RWPE2 (cell line): Measurements from ENCODE around the gene ME3.

Experiments
- ATAC-seq: fragments of 200-7000 bp; cut with Tn5 transposase; 3 replicates; pipeline ENCODE4 v1.9.1; 2021; ENCODE audit warnings: low read depth
- DNase-seq: peaks from one replicate; pipeline ENCODE4 v3.0.0-alpha.2; 2020; ENCODE audit warnings: low spot score
- H3K27ac ChIP-seq: fragments of 450-650 bp; 2 replicates; pipeline ENCODE4 v1.5.1; 2017; ENCODE audit warnings: mild to moderate bottlenecking; ENCODE audit not compliant: poor library complexity, severe bottlenecking
- H3K27me3 ChIP-seq: fragments of 250-450 bp; sonication (Bioruptor Pico); 2 replicates; pipeline ENCODE4 v1.5.1; 2021; ENCODE audit warnings: mild to moderate bottlenecking, moderate library complexity; ENCODE audit not compliant: insufficient read depth, poor library complexity, severe bottlenecking
- H3K36me3 ChIP-seq: fragments of 250-450 bp; sonication (Bioruptor Pico); 2 replicates; pipeline ENCODE4 v1.5.1; 2020; ENCODE audit warnings: low read depth, mild to moderate bottlenecking, moderate library complexity
- H3K4me1 ChIP-seq: fragments of 250-450 bp; sonication (Bioruptor Pico); 2 replicates; pipeline ENCODE4 v1.5.1; 2021; ENCODE audit warnings: mild to moderate bottlenecking, moderate library complexity; ENCODE audit not compliant: insufficient read depth, poor library complexity, severe bottlenecking
- H3K4me3 ChIP-seq: fragments of 250-450 bp; sonication (Bioruptor Pico); 2 replicates; pipeline ENCODE4 v1.5.1; 2021; ENCODE audit warnings: mild to moderate bottlenecking, moderate library complexity; ENCODE audit not compliant: severe bottlenecking
- H3K9me3 ChIP-seq: fragments of 250-450 bp; sonication (Bioruptor Pico); 2 replicates; pipeline ENCODE4 v1.5.1; 2021; ENCODE audit warnings: mild to moderate bottlenecking, moderate library complexity; ENCODE audit not compliant: severe bottlenecking
- CTCF ChIP-seq: fragments of 450-650 bp; IDR thresholded peaks from one replicate; pipeline ENCODE4 v1.5.1; 2017; ENCODE audit warnings: mild to moderate bottlenecking, moderate library complexity; ENCODE audit not compliant: poor library complexity, severe bottlenecking

ME3 gene

DNA sequence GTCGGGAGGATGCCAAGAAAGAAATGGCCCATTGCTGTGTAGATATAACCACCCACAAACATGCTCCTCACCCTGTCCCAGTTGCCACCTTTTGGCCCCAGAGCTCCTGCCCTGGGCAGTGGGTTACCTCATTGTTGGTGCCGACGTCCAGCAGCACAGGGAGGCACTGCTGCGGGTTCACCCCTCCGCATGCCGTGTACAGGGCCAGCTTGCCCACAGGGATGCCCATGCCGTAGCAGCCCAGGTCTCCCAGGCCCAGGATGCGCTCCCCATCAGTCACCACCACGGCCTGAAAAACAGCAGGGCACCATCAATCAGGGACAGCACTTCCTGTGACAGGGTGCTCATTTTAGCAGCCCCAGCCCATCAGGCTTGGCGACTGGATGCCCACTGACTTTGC is 174.6 kb downstream of the ME3 start:
- no peak for TF ChIP-seq CTCF
- DNase-seq (no peak), ATAC-seq (no peak)
- no peak overlapping the region for H3K4me3 ChIP-seq
- H3K36me3 ChIP-seq, result no peaks in the 10 kb centered on the region
- peak overlapping the region; percentile 14 for H3K27ac ChIP-seq
- H3K9me3 ChIP-seq, result no peaks in the 10 kb centered on the region
- no peaks in the 10 kb centered on the region for H3K27me3 ChIP-seq
- H3K4me1 ChIP-seq, result peaks cover 5% of the 10 kb centered on the region

- DNase-seq (no peak), ATAC-seq (no peak)
- no peak for TF ChIP-seq CTCF
- Histone ChIP-seq H3K27me3 (no peaks in the 10 kb centered on the region), H3K9me3 (no peaks in the 10 kb centered on the region), H3K27ac (peak overlapping the region; percentile 14), H3K4me1 (peaks cover 5% of the 10 kb centered on the region), H3K4me3 (no peak overlapping the region), H3K36me3 (no peaks in the 10 kb centered on the region)
Measured at GRCh38 chr11:86497310-86497709, 175.1 kb downstream of the ME3 start.

DNA sequence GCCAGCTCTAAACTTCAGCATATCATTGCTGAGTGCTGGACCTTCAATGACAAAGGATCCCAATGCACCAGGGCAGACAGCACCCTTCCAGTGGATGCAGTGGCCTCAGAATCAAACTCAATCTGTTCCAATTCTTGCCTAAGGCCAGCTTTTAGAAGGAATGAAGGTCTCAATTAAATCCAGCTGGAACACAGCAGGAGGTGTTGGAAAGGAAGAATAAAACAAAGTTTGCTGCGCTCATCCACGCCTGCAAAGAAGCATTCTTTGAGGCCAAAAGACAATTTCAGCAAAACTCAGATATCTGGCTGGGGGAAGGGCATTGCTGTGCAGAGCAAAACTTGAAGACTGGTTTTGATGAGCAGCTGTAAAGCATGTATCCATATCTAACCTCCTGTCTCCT is 177.1 kb downstream of the ME3 start:
- TF ChIP-seq CTCF, result no peak
- Histone ChIP-seq H3K4me1 (peaks cover 5% of the 10 kb centered on the region), H3K9me3 (no peaks in the 10 kb centered on the region), H3K4me3 (no peak overlapping the region), H3K36me3 (no peaks in the 10 kb centered on the region), H3K27ac (no peak overlapping the region), H3K27me3 (no peaks in the 10 kb centered on the region)
- no peak for DNase-seq
- ATAC-seq, result no peak

GRCh38 chr11:86492370-86493010 is 179.9 kb downstream of the ME3 start:
- ATAC-seq, result no peak

More at GRCh38 chr11:86492370-86493010, 179.9 kb downstream of the ME3 start:
- no peak overlapping the region for H3K27ac ChIP-seq
- no peaks in the 10 kb centered on the region for H3K9me3 ChIP-seq
- H3K27me3 ChIP-seq, result no peaks in the 10 kb centered on the region
- no peak for TF ChIP-seq CTCF
- no peak overlapping the region for H3K4me3 ChIP-seq
- no peak for DNase-seq
- no peaks in the 10 kb centered on the region for H3K36me3 ChIP-seq
- peaks cover 5% of the 10 kb centered on the region for H3K4me1 ChIP-seq
